Endothelial cell of umbilical vein (primary cell): ENCODE measurements around the gene TRAF1. TPM values are rescaled to one million over a fixed set of nuclear protein-coding genes. Genes with fewer than 3 reads are reported as not detected.

Experiments used
- BruUV-seq: library from RNA; stranded (reverse); fragments of 400-500 nt; replicated peaks from 2 replicates; lab custom pipeline; 2021; lab: Mats Ljungman, UMichigan
- CTCF ChIA-PET: fragments of 300-600, 350-600 bp; sonication (Branson Sonifier 250); formaldehyde crosslinking; loops from one replicate; lab custom pipeline; 2021; ENCODE audit warnings: antibody characterized with exemption, inconsistent platforms; lab: Charles Lee
- POLR2A ChIA-PET: fragments of 300-600, 350-600 bp; sonication (Branson Sonifier 250); formaldehyde crosslinking; loops from one replicate; lab custom pipeline; 2021; ENCODE audit warnings: antibody characterized with exemption, inconsistent platforms; lab: Charles Lee
- DNase-seq: peaks from one replicate; pipeline ENCODE4 v3.0.0-alpha.2; 2011; ENCODE audit warnings: low read depth, low spot score
- FAIRE-seq: peaks from 2 replicates; lab custom pipeline; 2011; peaks lifted over from hg19 to GRCh38; lab: Jason Lieb, UNC
- H2AFZ ChIP-seq: 2 replicates; pipeline ENCODE4 v1.6.0; 2012; ENCODE audit warnings: low read depth, low read length, control low read depth, inconsistent platforms
- H3K27ac ChIP-seq: 2 replicates; pipeline ENCODE4 v1.5.1; 2011; ENCODE audit warnings: low read depth, mild to moderate bottlenecking, control low read depth, low read length, moderate library complexity; ENCODE audit not compliant: insufficient read depth
- H3K27me3 ChIP-seq, 2 experiments: 2 replicates each; pipeline versions ENCODE4 v1.6.0 to v1.6.1; 2011; ENCODE audit warnings: low read length in 2 of 2, mixed read lengths in 1 of 2; ENCODE audit not compliant: control insufficient read depth in 2 of 2, insufficient read depth in 2 of 2
- H3K36me3 ChIP-seq, 2 experiments: 2 replicates in 1 of 2; 3 replicates in 1 of 2; pipeline ENCODE4 v1.5.1; 2011; ENCODE audit warnings: low read length in 2 of 2, mild to moderate bottlenecking in 1 of 2, moderate library complexity in 1 of 2; ENCODE audit not compliant: control insufficient read depth in 2 of 2, insufficient read depth in 2 of 2; ENCODE audit errors: extremely low read depth in 1 of 2
- H3K4me1 ChIP-seq: 3 replicates; pipeline ENCODE4 v1.5.1; 2011; ENCODE audit warnings: mild to moderate bottlenecking, low read length; ENCODE audit not compliant: control insufficient read depth, insufficient read depth; ENCODE audit errors: extremely low read depth
- H3K4me2 ChIP-seq: 2 replicates; pipeline ENCODE4 v1.6.1; 2011; ENCODE audit warnings: low read length, control low read depth, mixed read lengths; ENCODE audit not compliant: insufficient read depth
- H3K4me3 ChIP-seq, 3 experiments: fragments of 200-600 bp in 1 of 3; sonication (generic), shearing (Covaris generic) in 1 of 3; replicated peaks in 1 of 3; 2 replicates each; pipeline ENCODE4 v1.5.1; 2011 to 2016; ENCODE audit warnings: control low read depth in 3 of 3, low read length in 3 of 3, mild to moderate bottlenecking in 2 of 3, inconsistent platforms in 1 of 3, low read depth in 1 of 3, moderate library complexity in 1 of 3; ENCODE audit not compliant: insufficient read depth in 1 of 3
- H3K79me2 ChIP-seq: 2 replicates; pipeline ENCODE4 v1.6.0; 2012; ENCODE audit warnings: low read length, inconsistent platforms; ENCODE audit not compliant: control insufficient read depth, insufficient read depth
- H3K9ac ChIP-seq: replicated peaks from 2 replicates; pipeline ENCODE3; 2011; ENCODE audit warnings: low read length, control low read depth; ENCODE audit not compliant: insufficient read depth; ENCODE audit errors: extremely low read depth
- H3K9me1 ChIP-seq: replicated peaks from 3 replicates; pipeline ENCODE4 v1.6.0; 2011; ENCODE audit warnings: mild to moderate bottlenecking, low read length; ENCODE audit not compliant: control insufficient read depth, insufficient read depth; ENCODE audit errors: extremely low read depth
- H3K9me3 ChIP-seq: replicated peaks from 2 replicates; pipeline ENCODE4 v1.5.1; 2012; ENCODE audit warnings: low read length, inconsistent platforms; ENCODE audit not compliant: control insufficient read depth, insufficient read depth
- H4K20me1 ChIP-seq: replicated peaks from 2 replicates; pipeline ENCODE3; 2011; ENCODE audit warnings: mild to moderate bottlenecking, low read length; ENCODE audit not compliant: control insufficient read depth, insufficient read depth; ENCODE audit errors: extremely low read depth
- EZH2 ChIP-seq: IDR thresholded peaks from 2 replicates; pipeline ENCODE4 v1.6.1; 2012; ENCODE audit warnings: borderline replicate concordance, low read depth, mild to moderate bottlenecking, moderate library complexity, low read length, inconsistent platforms; ENCODE audit not compliant: severe bottlenecking
- FOS ChIP-seq: IDR thresholded peaks from 2 replicates; pipeline ENCODE4 v1.6.1; 2011; ENCODE audit warnings: mild to moderate bottlenecking, low read length, moderate library complexity, borderline replicate concordance; ENCODE audit not compliant: insufficient read depth
- GATA2 ChIP-seq: IDR thresholded peaks from 2 replicates; pipeline ENCODE4 v1.7.0; 2011; ENCODE audit warnings: low read depth, mild to moderate bottlenecking, moderate library complexity, mixed read lengths, low read length; ENCODE audit not compliant: insufficient read length, insufficient read depth
- JUN ChIP-seq: IDR thresholded peaks from 2 replicates; pipeline ENCODE4 v1.6.1; 2011; ENCODE audit warnings: borderline replicate concordance, low read depth; ENCODE audit not compliant: insufficient read length, insufficient read depth
- MYC ChIP-seq: IDR thresholded peaks from one replicate; pipeline ENCODE4 v1.6.1; 2011; ENCODE audit warnings: mild to moderate bottlenecking, low read depth, low read length
- POLR2A ChIP-seq: IDR thresholded peaks from 2 replicates; pipeline ENCODE4 v1.6.1; 2012; ENCODE audit warnings: low read depth, mild to moderate bottlenecking, control low read depth, low read length
- POLR2AphosphoS5 ChIP-seq: IDR thresholded peaks from 2 replicates; pipeline ENCODE4 v1.6.1; 2012; ENCODE audit warnings: low read depth, mild to moderate bottlenecking, control low read depth, low read length, moderate library complexity; ENCODE audit not compliant: insufficient read depth
- dilution Hi-C: fragments of 300-500 bp; cut with MboI; formaldehyde crosslinking; loops from one replicate; pipeline ENCODE4 v1.15.0; 2019; ENCODE audit warnings: low sequenced_read_pairs; ENCODE audit not compliant: extremely low pct_ligation_motif_present
- intact Hi-C: fragments of 100-400 bp; cut with micrococcal nuclease; formaldehyde crosslinking; loops from one replicate; pipeline ENCODE4 v1.10.0; 2022
- polyA plus RNA-seq, 4 experiments: library from polyadenylated mRNA; depleted of rRNA in 3 of 4; stranded (reverse) in 3 of 4; unstranded in 1 of 4; fragments of >200 nt; gene quantifications; 2 replicates each; pipeline versions ENCODE4 v1.2.1 to v1.2.3, GENCODE V29; 2011 to 2012; ENCODE audit warnings: missing spikeins in 1 of 4
- total RNA-seq: library from RNA; stranded (reverse); gene quantifications from 2 replicates; pipeline ENCODE4 v1.2.3, GENCODE V29; 2021
- TF ChIP-seq, protein P1 (sequence below), 2 donors: IDR thresholded peaks; 1 replicate in 1 of 2; 2 replicates in 1 of 2; pipeline ENCODE4 v1.5.1; 2011; ENCODE audit warnings: low read length in 2 of 2, mild to moderate bottlenecking in 2 of 2, moderate library complexity in 2 of 2, control low read depth in 1 of 2, inconsistent platforms in 1 of 2, low read depth in 1 of 2; ENCODE audit not compliant: insufficient read depth in 1 of 2; ENCODE audit errors: extremely low read depth in 1 of 2
- TF ChIP-seq, protein P2 (sequence below): IDR thresholded peaks from 2 replicates; pipeline ENCODE4 v1.6.1; 2011; ENCODE audit not compliant: insufficient read depth, insufficient read length

TRAF1 gene
- total and polyA plus RNA-seq, 2 donors (not counting 3 experiments of a cell fraction or from before 2014, with no cell fraction given), result 2.0 to 2.6 TPM

- H3K4me1 ChIP-seq, result no peaks in the 10 kb centered on the region
- no peaks in the 10 kb centered on the region for H3K27me3 ChIP-seq
- no TSS peak for BruUV-seq
- intact Hi-C loops, result no loop called here
- ChIA-PET POLR2A (no interaction called here), CTCF (no interaction called here)
- H3K36me3 ChIP-seq, result peaks cover 31 to 48% of the 10 kb centered on the region in 2 experiments
- H4K20me1 ChIP-seq, result no peaks in the 10 kb centered on the region
- H3K9ac ChIP-seq, result no peak overlapping the region
- TF ChIP-seq, protein P1, sequence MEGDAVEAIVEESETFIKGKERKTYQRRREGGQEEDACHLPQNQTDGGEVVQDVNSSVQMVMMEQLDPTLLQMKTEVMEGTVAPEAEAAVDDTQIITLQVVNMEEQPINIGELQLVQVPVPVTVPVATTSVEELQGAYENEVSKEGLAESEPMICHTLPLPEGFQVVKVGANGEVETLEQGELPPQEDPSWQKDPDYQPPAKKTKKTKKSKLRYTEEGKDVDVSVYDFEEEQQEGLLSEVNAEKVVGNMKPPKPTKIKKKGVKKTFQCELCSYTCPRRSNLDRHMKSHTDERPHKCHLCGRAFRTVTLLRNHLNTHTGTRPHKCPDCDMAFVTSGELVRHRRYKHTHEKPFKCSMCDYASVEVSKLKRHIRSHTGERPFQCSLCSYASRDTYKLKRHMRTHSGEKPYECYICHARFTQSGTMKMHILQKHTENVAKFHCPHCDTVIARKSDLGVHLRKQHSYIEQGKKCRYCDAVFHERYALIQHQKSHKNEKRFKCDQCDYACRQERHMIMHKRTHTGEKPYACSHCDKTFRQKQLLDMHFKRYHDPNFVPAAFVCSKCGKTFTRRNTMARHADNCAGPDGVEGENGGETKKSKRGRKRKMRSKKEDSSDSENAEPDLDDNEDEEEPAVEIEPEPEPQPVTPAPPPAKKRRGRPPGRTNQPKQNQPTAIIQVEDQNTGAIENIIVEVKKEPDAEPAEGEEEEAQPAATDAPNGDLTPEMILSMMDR (IDR thresholded peaks at IDR 0.05; ENCODE audit: extremely low read depth in 1 of 2, insufficient read depth in 1 of 2, low read depth in 1 of 2, low read length in 2 of 2), result no peak
- TF ChIP-seq EZH2, result no peak
- TF ChIP-seq JUN, result no peak
- TF ChIP-seq FOS, result no peak
- TF ChIP-seq MYC, result no peak
- TF ChIP-seq, protein P2, sequence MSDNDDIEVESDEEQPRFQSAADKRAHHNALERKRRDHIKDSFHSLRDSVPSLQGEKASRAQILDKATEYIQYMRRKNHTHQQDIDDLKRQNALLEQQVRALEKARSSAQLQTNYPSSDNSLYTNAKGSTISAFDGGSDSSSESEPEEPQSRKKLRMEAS, result no peak
- no peak for TF ChIP-seq GATA2
- TF ChIP-seq POLR2AphosphoS5, result no peak
- no peak for TF ChIP-seq POLR2A
- H3K4me3 ChIP-seq, result no peak overlapping the region
- no peak overlapping the region for H3K27ac ChIP-seq
- no peak overlapping the region for H3K4me2 ChIP-seq
- no peak for FAIRE-seq
- dilution Hi-C loops, result no loop called here
- H3K9me1 ChIP-seq, result no peaks in the 10 kb centered on the region
- no peaks in the 10 kb centered on the region for H3K9me3 ChIP-seq
- H3K79me2 ChIP-seq, result no peaks in the 10 kb centered on the region
- no peak overlapping the region for H2AFZ ChIP-seq
- no peak for DNase-seq
Measured at GRCh38 chr9:120861935-120862334, 64.7 kb downstream of the TRAF1 start.
